ENCODE data around the gene SLX1A. TPM values are rescaled to one million over a fixed set of nuclear protein-coding genes. Genes with fewer than 3 reads are reported as not detected.
A peak's percentile ranks its signal among the peaks of the same experiment; 100 is the strongest.
"Not testable (repeated sequence)": the region's sequence is repeated elsewhere in the genome, so short reads cannot be mapped to it uniquely, and the experiment has no call there.

The SLX1A gene
- total and polyA plus RNA-seq, 8 donors = 2.3 to 86.9 (median 50.5) TPM

DNA sequence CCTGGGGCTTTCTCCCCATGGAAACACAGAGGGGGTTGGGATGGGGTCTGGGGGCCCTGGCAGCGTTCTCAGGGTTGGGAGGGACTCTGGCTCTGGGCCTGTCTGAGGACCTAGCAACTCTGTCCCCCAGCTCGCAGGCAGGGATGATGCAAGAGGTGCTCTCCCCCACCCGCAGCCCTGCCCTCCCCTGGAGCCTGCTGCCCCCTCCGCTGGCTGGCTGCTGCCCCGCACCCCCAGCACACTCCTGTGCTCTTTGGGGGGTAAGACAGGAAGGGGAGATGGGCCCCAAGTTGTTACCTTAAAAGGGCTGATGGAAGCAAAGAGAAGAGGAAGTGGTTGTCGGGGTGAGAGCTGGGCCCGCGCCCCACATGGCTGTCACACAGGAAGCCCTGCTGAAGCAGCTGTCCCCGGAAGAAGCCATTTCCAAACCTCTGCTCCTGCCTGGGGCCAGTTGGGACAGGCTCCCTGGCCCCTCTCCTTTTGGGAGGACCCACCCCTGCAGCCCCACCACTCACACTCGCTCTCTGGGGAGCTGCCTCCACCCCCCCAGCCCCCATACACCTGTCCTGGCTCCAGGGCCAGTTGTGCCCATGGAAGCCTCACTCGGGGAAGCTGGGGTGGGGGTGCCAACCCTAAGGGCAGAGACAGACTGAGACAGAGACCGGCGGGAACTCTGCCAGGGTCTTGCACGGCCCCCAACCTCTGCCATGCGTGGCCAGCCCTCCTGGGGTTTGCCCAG is 7.8 kb upstream of the SLX1A start:
- WGBS, 5 donors = 71 to 82% (median 71%) methylated on average over 10 to 15 of the region's 15 CpGs

GRCh38 chr16:30186444-30186781 is 7.3 kb upstream of the SLX1A start:
- H3K36me3 ChIP-seq = peaks cover 0 to 10% (median 8%) of the 10 kb centered on the region in 4 donors
- TF ChIP-seq EP300 (IDR thresholded peaks at IDR 0.05) = no peak
- TF ChIP-seq POLR2A (IDR thresholded peaks at IDR 0.05) = no peak
- H3K27ac ChIP-seq = peak overlapping the region; percentile 23 to 90 (median 85)
- no peak for DNase-seq
- H3K4me1 ChIP-seq = peaks cover 7 to 41% (median 28%) of the 10 kb centered on the region in 4 donors
- no peaks in the 10 kb centered on the region for H3K27me3 ChIP-seq
- H3K4me3 ChIP-seq = peak overlapping the region in 3 of 4 donors; percentile 15 to 65 (median 54)
- H3K9me3 ChIP-seq = no peaks in the 10 kb centered on the region
- WGBS, 5 donors = 56 to 89% (median 77%) methylated on average over 4 to 9 of the region's 9 CpGs
- intact Hi-C loops (cut with DNase I; ENCODE audit: low total_unique reads) = no loop called here

More for the DNA sequence above, 7.8 kb upstream of the SLX1A start:
- H3K4me1 ChIP-seq = peaks cover 7 to 41% (median 28%) of the 10 kb centered on the region in 4 donors
- DNase-seq = peak; percentile 63 to 81
- no peaks in the 10 kb centered on the region for H3K9me3 ChIP-seq
- H3K36me3 ChIP-seq = peaks cover 0 to 10% (median 8%) of the 10 kb centered on the region in 4 donors
- intact Hi-C loops (cut with DNase I; ENCODE audit: low total_unique reads) = no loop called here
- peak overlapping the region; percentile 43 to 90 (median 85) for H3K27ac ChIP-seq
- H3K4me3 ChIP-seq = peak overlapping the region; percentile 54 to 65 (median 58)
- TF ChIP-seq EP300 (IDR thresholded peaks at IDR 0.05) (no peak), POLR2AphosphoS5 (IDR thresholded peaks at IDR 0.05) (peak in 2 of 3 donors; percentile 3 to 8)
- no peaks in the 10 kb centered on the region for H3K27me3 ChIP-seq

GRCh38 chr16:30186782-30187555 is 6.7 kb upstream of the SLX1A start:
- WGBS, 5 donors = 44 to 55% (median 50%) methylated on average over 19 to 36 of the region's 36 CpGs
- no peaks in the 10 kb centered on the region for H3K27me3 ChIP-seq
- peak; percentile 82 to 87 for DNase-seq
- H3K27ac ChIP-seq = peak overlapping the region; percentile 23 to 90 (median 85)
- no peaks in the 10 kb centered on the region for H3K9me3 ChIP-seq
- TF ChIP-seq POLR2AphosphoS5 (IDR thresholded peaks at IDR 0.05) = peak in 1 of 3 donors; percentile 33
- peak in 5 of 7 experiments; percentile 48 to 74 (median 65) for TF ChIP-seq CTCF (IDR thresholded peaks at IDR 0.05)
- TF ChIP-seq POLR2A (IDR thresholded peaks at IDR 0.05) = no peak
- H3K4me3 ChIP-seq = peak overlapping the region in 3 of 4 donors; percentile 15 to 65 (median 54)
- H3K36me3 ChIP-seq = peaks cover 0 to 10% (median 8%) of the 10 kb centered on the region in 4 donors
- intact Hi-C loops (cut with DNase I; ENCODE audit: low total_unique reads) = no loop called here
- H3K4me1 ChIP-seq = peaks cover 7 to 41% (median 28%) of the 10 kb centered on the region in 4 donors

DNA sequence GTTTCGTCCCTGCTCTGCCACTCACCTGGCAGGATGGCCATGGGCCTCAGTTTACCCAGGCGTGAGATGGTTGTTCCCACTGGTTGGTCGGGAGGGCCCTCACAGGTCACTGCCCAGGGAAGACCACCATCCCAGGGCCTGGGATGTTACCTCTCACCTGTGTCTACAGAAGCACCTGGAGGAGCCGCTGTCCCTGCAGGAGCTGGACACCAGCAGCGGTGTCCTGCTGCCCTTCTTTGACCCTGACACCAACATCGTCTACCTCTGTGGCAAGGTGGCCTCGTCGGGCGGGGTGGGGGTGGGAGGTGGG is 6.2 kb upstream of the SLX1A start:
- no peak for DNase-seq
- Histone ChIP-seq H3K4me1 (peaks cover 7 to 36% (median 24%) of the 10 kb centered on the region in 4 donors), H3K27ac (peak overlapping the region in 2 of 5 donors; percentile 88 to 90), H3K4me3 (peak overlapping the region in 2 of 4 donors; percentile 54 to 65), H3K27me3 (no peaks in the 10 kb centered on the region), H3K36me3 (peaks cover 0 to 10% (median 8%) of the 10 kb centered on the region in 4 donors), H3K9me3 (no peaks in the 10 kb centered on the region)
- TF ChIP-seq CTCF (IDR thresholded peaks at IDR 0.05) (no peak), EP300 (IDR thresholded peaks at IDR 0.05) (no peak), POLR2AphosphoS5 (IDR thresholded peaks at IDR 0.05) (no peak), POLR2A (IDR thresholded peaks at IDR 0.05) (no peak)
- intact Hi-C loops (cut with DNase I; ENCODE audit: low total_unique reads) = no loop called here
- 68 to 89% (median 76%) methylated on average over 7 to 9 of the region's 9 CpGs for WGBS, 5 donors

DNA sequence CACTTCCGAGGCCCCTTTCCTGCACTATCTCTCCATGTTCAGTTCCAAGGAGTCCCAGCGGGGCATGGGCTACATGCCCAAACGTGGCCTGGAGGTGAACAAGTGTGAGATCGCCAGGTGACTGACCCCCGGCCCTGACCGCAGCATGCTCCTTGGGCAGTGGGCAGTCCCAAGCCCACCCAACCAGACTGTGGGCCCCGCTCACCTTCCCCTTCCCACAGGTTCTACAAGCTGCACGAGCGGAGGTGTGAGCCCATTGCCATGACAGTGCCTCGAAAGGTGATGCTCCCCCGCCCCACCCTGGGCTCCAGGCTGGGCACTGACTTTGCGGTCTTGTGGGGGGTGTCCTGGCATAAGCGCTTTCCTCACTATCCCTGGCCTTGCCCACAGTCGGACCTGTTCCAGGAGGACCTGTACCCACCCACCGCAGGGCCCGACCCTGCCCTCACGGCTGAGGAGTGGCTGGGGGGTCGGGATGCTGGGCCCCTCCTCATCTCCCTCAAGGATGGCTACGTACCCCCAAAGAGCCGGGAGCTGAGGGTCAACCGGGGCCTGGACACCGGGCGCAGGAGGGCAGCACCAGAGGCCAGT is 5.6 kb upstream of the SLX1A start:
- H3K36me3 ChIP-seq = peaks cover 0 to 10% (median 8%) of the 10 kb centered on the region in 4 donors
- DNase-seq = no peak
- no peaks in the 10 kb centered on the region for H3K9me3 ChIP-seq
- WGBS, 5 donors = 83 to 92% (median 91%) methylated on average over 15 to 23 of the region's 23 CpGs
- intact Hi-C loops (cut with DNase I; ENCODE audit: low total_unique reads) = no loop called here
- peak overlapping the region in 1 of 5 donors; percentile 90 for H3K27ac ChIP-seq
- peaks cover 7 to 31% (median 20%) of the 10 kb centered on the region in 4 donors for H3K4me1 ChIP-seq
- no peak overlapping the region for H3K4me3 ChIP-seq
- no peak for TF ChIP-seq EP300 (IDR thresholded peaks at IDR 0.05)
- no peak for TF ChIP-seq POLR2AphosphoS5 (IDR thresholded peaks at IDR 0.05)
- no peak for TF ChIP-seq CTCF (IDR thresholded peaks at IDR 0.05)
- TF ChIP-seq POLR2A (IDR thresholded peaks at IDR 0.05) = no peak
- no peaks in the 10 kb centered on the region for H3K27me3 ChIP-seq

DNA sequence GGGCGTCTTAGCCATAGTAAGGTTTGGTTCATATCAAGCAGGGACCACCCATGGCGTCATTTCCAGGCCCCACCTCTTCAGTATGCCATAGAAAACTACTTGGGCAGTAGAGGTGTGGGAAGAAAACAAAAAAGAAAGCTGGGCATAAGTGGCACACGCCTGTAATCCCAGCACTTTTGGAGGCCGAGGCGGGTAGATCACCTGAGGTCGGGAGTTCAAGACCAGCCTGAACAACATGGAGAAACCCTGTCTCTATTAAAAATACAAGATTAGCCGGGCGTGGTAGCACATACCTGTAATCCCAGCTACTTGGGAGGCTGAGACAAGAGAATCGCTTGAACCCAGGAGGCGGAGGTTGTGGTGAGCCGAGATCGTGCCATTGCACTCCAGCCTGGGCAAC is 2.5 kb upstream of the SLX1A start:
- Histone ChIP-seq H3K36me3 (peaks cover 0 to 10% (median 8%) of the 10 kb centered on the region in 4 donors), H3K4me1 (peaks cover 0 to 22% (median 10%) of the 10 kb centered on the region in 4 donors)
- DNase-seq; H3K9me3 ChIP-seq; H3K4me3 ChIP-seq; H3K27me3 ChIP-seq; intact Hi-C loops (cut with DNase I; ENCODE audit: low total_unique reads); H3K27ac ChIP-seq: not testable (repeated sequence)
- WGBS, 5 donors = 93 to 100% (median 95%) methylated on average over 2 to 6 of the region's 12 CpGs; no CpG with 5 or more reads in 1 of the 5 donors

GRCh38 chr16:30193098-30193497 is 577 bp upstream of the SLX1A start:
- H3K36me3 ChIP-seq; H3K27me3 ChIP-seq; intact Hi-C loops (cut with DNase I; ENCODE audit: low total_unique reads); H3K27ac ChIP-seq; H3K9me3 ChIP-seq; DNase-seq; H3K4me3 ChIP-seq; H3K4me1 ChIP-seq: not testable (repeated sequence)
- WGBS, 5 donors = no CpG with 5 or more reads among the region's 21 CpGs

All from stomach (tissue), 9 donors.